HepG2 (cell line): ENCODE results near the gene NFIL3. TPM values are rescaled to one million over a fixed set of nuclear protein-coding genes. Genes with fewer than 3 reads are reported as not detected.

Experiments used
- CEBPG ChIP-seq: IDR thresholded peaks from 2 replicates; pipeline ENCODE4 v1.6.1; 2016
- HOXA9 ChIP-seq: sonication (generic); formaldehyde crosslinking; IDR thresholded peaks from 2 replicates; pipeline ENCODE4 v1.8.1; 2022; ENCODE audit warnings: missing genetic modification reagents, mild to moderate bottlenecking, moderate library complexity, borderline replicate concordance
- NFE2L2 ChIP-seq: fragments of 150-350 bp; IDR thresholded peaks from 2 replicates; pipeline ENCODE4 v1.6.1; 2014; ENCODE audit warnings: low read length
- SIN3A ChIP-seq: IDR thresholded peaks from 2 replicates; pipeline ENCODE4 v1.6.1; 2011; ENCODE audit warnings: low read depth, mild to moderate bottlenecking, control low read depth, low read length, borderline replicate concordance
- SMARCE1 ChIP-seq: fragments of 450-650 bp; IDR thresholded peaks from 2 replicates; pipeline ENCODE4 v1.6.1; 2017; ENCODE audit warnings: borderline replicate concordance
- SOX13 ChIP-seq, 3 experiments: fragments of 450-650 bp in 1 of 3; sonication (generic) in 1 of 3; formaldehyde crosslinking in 1 of 3; IDR thresholded peaks in 2 of 3; conservative IDR thresholded peaks in 1 of 3; 2 replicates each; pipeline versions ENCODE4 v1.5.0 to v1.6.1; 2016 to 2020; ENCODE audit warnings: antibody characterized with exemption in 1 of 3, mild to moderate bottlenecking in 1 of 3, missing compliant biosample characterization in 1 of 3, missing genetic modification reagents in 1 of 3, moderate library complexity in 1 of 3
- ZFX ChIP-seq: sonication (generic); formaldehyde crosslinking; IDR thresholded peaks from 2 replicates; pipeline ENCODE4 v1.4.0; 2020; ENCODE audit warnings: mild to moderate bottlenecking, low read depth, missing genetic modification reagents, moderate library complexity
- ZNF354B ChIP-seq: sonication (generic); formaldehyde crosslinking; IDR thresholded peaks from 2 replicates; pipeline ENCODE4 v1.8.0; 2022; ENCODE audit warnings: mild to moderate bottlenecking, missing genetic modification reagents
- polyA plus RNA-seq, 8 experiments: library from polyadenylated mRNA; depleted of rRNA in 3 of 8; stranded (reverse) in 7 of 8; unstranded in 1 of 8; fragments of >200 nt; fragmentation: Illumina TruSeq in 4 of 8; extraction: Trizol in 4 of 8; gene quantifications; 2 replicates each; pipeline versions ENCODE4 v1.2.1 to v1.2.3, GENCODE V29; 2011 to 2016; ENCODE audit warnings: low read depth in 4 of 8, missing spikeins in 1 of 8, mixed read lengths in 1 of 8; ENCODE audit not compliant: insufficient read depth in 1 of 8
- total RNA-seq, 5 experiments: library from RNA; depleted of rRNA; stranded (reverse); fragments of >200 nt; fragmentation: Illumina TruSeq; extraction: Trizol; gene quantifications; 2 replicates each; pipeline ENCODE4 v1.2.3, GENCODE V29; 2016; ENCODE audit warnings: low read depth in 1 of 5
- TF ChIP-seq, protein P1 (sequence below): sonication (generic); formaldehyde crosslinking; IDR thresholded peaks from 2 replicates; pipeline ENCODE4 v1.4.0; 2020; ENCODE audit warnings: mild to moderate bottlenecking, missing genetic modification reagents
- TF ChIP-seq, protein P2 (sequence below): sonication (generic); formaldehyde crosslinking; IDR thresholded peaks from 2 replicates; pipeline ENCODE4 v1.4.0; 2020; ENCODE audit warnings: missing genetic modification reagents
- TF ChIP-seq, protein P3 (sequence below): sonication (generic); formaldehyde crosslinking; IDR thresholded peaks from 2 replicates; pipeline ENCODE4 v1.5.0; 2020; ENCODE audit warnings: missing genetic modification reagents
- TF ChIP-seq, protein P4 (sequence below): IDR thresholded peaks from 2 replicates; pipeline ENCODE4 v1.6.1; 2016; ENCODE audit warnings: missing compliant biosample characterization, missing genetic modification reagents, borderline replicate concordance
- TF ChIP-seq, protein P5 (sequence below): IDR thresholded peaks from 2 replicates; pipeline ENCODE4 v1.6.1; 2016; ENCODE audit warnings: mild to moderate bottlenecking
- TF ChIP-seq, protein P6 (sequence below): sonication (generic); formaldehyde crosslinking; IDR thresholded peaks from 2 replicates; pipeline ENCODE4 v1.4.0; 2020; ENCODE audit warnings: missing genetic modification reagents

The NFIL3 gene
- total and polyA plus RNA-seq, 2 of the 13 experiments (the other 11 are each of a cell fraction or from before 2014, with no cell fraction given), result 46.6 to 54.2 TPM

- TF ChIP-seq, protein P1, sequence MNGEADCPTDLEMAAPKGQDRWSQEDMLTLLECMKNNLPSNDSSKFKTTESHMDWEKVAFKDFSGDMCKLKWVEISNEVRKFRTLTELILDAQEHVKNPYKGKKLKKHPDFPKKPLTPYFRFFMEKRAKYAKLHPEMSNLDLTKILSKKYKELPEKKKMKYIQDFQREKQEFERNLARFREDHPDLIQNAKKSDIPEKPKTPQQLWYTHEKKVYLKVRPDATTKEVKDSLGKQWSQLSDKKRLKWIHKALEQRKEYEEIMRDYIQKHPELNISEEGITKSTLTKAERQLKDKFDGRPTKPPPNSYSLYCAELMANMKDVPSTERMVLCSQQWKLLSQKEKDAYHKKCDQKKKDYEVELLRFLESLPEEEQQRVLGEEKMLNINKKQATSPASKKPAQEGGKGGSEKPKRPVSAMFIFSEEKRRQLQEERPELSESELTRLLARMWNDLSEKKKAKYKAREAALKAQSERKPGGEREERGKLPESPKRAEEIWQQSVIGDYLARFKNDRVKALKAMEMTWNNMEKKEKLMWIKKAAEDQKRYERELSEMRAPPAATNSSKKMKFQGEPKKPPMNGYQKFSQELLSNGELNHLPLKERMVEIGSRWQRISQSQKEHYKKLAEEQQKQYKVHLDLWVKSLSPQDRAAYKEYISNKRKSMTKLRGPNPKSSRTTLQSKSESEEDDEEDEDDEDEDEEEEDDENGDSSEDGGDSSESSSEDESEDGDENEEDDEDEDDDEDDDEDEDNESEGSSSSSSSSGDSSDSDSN, result peak; percentile 84
- TF ChIP-seq SIN3A, result no peak
- TF ChIP-seq, protein P2, sequence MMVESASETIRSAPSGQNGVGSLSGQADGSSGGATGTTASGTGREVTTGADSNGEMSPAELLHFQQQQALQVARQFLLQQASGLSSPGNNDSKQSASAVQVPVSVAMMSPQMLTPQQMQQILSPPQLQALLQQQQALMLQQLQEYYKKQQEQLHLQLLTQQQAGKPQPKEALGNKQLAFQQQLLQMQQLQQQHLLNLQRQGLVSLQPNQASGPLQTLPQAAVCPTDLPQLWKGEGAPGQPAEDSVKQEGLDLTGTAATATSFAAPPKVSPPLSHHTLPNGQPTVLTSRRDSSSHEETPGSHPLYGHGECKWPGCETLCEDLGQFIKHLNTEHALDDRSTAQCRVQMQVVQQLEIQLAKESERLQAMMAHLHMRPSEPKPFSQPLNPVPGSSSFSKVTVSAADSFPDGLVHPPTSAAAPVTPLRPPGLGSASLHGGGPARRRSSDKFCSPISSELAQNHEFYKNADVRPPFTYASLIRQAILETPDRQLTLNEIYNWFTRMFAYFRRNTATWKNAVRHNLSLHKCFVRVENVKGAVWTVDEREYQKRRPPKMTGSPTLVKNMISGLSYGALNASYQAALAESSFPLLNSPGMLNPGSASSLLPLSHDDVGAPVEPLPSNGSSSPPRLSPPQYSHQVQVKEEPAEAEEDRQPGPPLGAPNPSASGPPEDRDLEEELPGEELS (CRISPR knock-in tag), result peak; percentile 28; the same call in 1 of the 2 replicates
- TF ChIP-seq SMARCE1, result no peak
- peak; percentile 93 for TF ChIP-seq CEBPG (CRISPR knock-in tag)
- TF ChIP-seq HOXA9 (CRISPR knock-in tag), result 0 out of 2 replicates have a peak, but pooled peaks have one; percentile 29
- TF ChIP-seq ZFX (CRISPR knock-in tag), result peak; percentile 29; the same call in 1 of the 2 replicates
- TF ChIP-seq, protein P3, sequence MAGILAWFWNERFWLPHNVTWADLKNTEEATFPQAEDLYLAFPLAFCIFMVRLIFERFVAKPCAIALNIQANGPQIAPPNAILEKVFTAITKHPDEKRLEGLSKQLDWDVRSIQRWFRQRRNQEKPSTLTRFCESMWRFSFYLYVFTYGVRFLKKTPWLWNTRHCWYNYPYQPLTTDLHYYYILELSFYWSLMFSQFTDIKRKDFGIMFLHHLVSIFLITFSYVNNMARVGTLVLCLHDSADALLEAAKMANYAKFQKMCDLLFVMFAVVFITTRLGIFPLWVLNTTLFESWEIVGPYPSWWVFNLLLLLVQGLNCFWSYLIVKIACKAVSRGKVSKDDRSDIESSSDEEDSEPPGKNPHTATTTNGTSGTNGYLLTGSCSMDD, result 0 out of 2 replicates have a peak, but pooled peaks have one; percentile 26
- no peak for TF ChIP-seq NFE2L2
- TF ChIP-seq, protein P4, sequence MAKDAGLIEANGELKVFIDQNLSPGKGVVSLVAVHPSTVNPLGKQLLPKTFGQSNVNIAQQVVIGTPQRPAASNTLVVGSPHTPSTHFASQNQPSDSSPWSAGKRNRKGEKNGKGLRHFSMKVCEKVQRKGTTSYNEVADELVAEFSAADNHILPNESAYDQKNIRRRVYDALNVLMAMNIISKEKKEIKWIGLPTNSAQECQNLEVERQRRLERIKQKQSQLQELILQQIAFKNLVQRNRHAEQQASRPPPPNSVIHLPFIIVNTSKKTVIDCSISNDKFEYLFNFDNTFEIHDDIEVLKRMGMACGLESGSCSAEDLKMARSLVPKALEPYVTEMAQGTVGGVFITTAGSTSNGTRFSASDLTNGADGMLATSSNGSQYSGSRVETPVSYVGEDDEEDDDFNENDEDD (CRISPR knock-in tag), result peak; percentile 26; the same call in 1 of the 2 replicates
- TF ChIP-seq, protein P5, sequence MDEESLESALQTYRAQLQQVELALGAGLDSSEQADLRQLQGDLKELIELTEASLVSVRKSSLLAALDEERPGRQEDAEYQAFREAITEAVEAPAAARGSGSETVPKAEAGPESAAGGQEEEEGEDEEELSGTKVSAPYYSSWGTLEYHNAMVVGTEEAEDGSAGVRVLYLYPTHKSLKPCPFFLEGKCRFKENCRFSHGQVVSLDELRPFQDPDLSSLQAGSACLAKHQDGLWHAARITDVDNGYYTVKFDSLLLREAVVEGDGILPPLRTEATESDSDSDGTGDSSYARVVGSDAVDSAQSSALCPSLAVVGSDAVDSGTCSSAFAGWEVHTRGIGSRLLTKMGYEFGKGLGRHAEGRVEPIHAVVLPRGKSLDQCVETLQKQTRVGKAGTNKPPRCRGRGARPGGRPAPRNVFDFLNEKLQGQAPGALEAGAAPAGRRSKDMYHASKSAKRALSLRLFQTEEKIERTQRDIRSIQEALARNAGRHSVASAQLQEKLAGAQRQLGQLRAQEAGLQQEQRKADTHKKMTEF (CRISPR knock-in tag), result peak; percentile 44; the same call in 1 of the 2 replicates
- TF ChIP-seq ZNF354B (CRISPR knock-in tag), result no peak
- TF ChIP-seq, protein P6, sequence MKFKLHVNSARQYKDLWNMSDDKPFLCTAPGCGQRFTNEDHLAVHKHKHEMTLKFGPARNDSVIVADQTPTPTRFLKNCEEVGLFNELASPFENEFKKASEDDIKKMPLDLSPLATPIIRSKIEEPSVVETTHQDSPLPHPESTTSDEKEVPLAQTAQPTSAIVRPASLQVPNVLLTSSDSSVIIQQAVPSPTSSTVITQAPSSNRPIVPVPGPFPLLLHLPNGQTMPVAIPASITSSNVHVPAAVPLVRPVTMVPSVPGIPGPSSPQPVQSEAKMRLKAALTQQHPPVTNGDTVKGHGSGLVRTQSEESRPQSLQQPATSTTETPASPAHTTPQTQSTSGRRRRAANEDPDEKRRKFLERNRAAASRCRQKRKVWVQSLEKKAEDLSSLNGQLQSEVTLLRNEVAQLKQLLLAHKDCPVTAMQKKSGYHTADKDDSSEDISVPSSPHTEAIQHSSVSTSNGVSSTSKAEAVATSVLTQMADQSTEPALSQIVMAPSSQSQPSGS, result 0 out of 2 replicates have a peak, but pooled peaks have one; percentile 9
- TF ChIP-seq SOX13 (IDR thresholded peaks at IDR 0.05), result no peak
- TF ChIP-seq SOX13 (CRISPR knock-in tag; conservative IDR thresholded peaks at IDR 0.05 in 1 of 2, IDR thresholded peaks at IDR 0.05 in 1 of 2), result peak in 1 of 2 experiments; percentile 9; a peak in 1 of 4 replicates
Observed at GRCh38 chr9:91423785-91424402, at the start of gene NFIL3 (continued).
